GM23338 (cell line): ENCODE results near the gene MTCL1. TPM values are rescaled to one million over a fixed set of nuclear protein-coding genes. Genes with fewer than 3 reads are reported as not detected.

Source experiments
- ATAC-seq: fragments of 200-7000 bp; cut with Tn5 transposase; 3 replicates; pipeline ENCODE4 v1.9.1; 2020
- DNase-seq: peaks from one replicate; pipeline ENCODE4 v3.0.0-alpha.2; 2015; ENCODE audit warnings: low spot score
- H2AFZ ChIP-seq: fragments of 200-600 bp; sonication (generic); 2 replicates; pipeline ENCODE4 v1.8.0; 2016; ENCODE audit warnings: antibody characterized with exemption, mild to moderate bottlenecking, moderate library complexity
- H3F3A ChIP-seq: fragments of 200-600 bp; sonication (generic); replicated peaks from 2 replicates; pipeline ENCODE4 v1.8.0; 2017; ENCODE audit warnings: antibody characterized with exemption, mixed run types, low read depth
- H3K27ac ChIP-seq: fragments of 200-600 bp; sonication (generic); 2 replicates; pipeline ENCODE4 v1.6.1; 2016; ENCODE audit warnings: low read depth
- H3K27me3 ChIP-seq: fragments of 200-600 bp; sonication (generic); 2 replicates; pipeline ENCODE4 v1.8.0; 2016; ENCODE audit warnings: mild to moderate bottlenecking, mixed run types, moderate library complexity; ENCODE audit not compliant: insufficient read depth
- H3K36me3 ChIP-seq: fragments of 200-600 bp; sonication (generic); 2 replicates; pipeline ENCODE4 v1.8.0; 2016; ENCODE audit warnings: mild to moderate bottlenecking; ENCODE audit not compliant: insufficient read depth
- H3K4me1 ChIP-seq: fragments of 200-600 bp; sonication (generic); 2 replicates; pipeline ENCODE4 v1.8.0; 2016; ENCODE audit warnings: mild to moderate bottlenecking, moderate library complexity; ENCODE audit not compliant: insufficient read depth
- H3K4me2 ChIP-seq: fragments of 200-600 bp; sonication (generic); 2 replicates; pipeline ENCODE4 v1.7.1; 2017; ENCODE audit warnings: mixed run types
- H3K4me3 ChIP-seq: fragments of 200-600 bp; sonication (generic); 2 replicates; pipeline ENCODE4 v1.6.1; 2016; ENCODE audit warnings: mixed run types
- H3K79me2 ChIP-seq: fragments of 200-600 bp; sonication (generic); replicated peaks from 2 replicates; pipeline ENCODE4 v1.8.0; 2017; ENCODE audit warnings: mild to moderate bottlenecking; ENCODE audit not compliant: insufficient read depth
- H3K9me2 ChIP-seq: fragments of 200-600 bp; sonication (generic); 2 replicates; pipeline ENCODE4 v1.8.0; 2017; ENCODE audit not compliant: insufficient read depth
- H4K20me1 ChIP-seq: fragments of 200-600 bp; sonication (generic); replicated peaks from 2 replicates; pipeline ENCODE4 v1.8.0; 2017; ENCODE audit warnings: mild to moderate bottlenecking; ENCODE audit not compliant: insufficient read depth
- H3K27ac Mint-ChIP-seq: 2 replicates; pipeline ENCODE4 v1.8.0; 2020; ENCODE audit warnings: inconsistent platforms, mild to moderate bottlenecking, moderate library complexity, mixed read lengths
- H3K27me3 Mint-ChIP-seq: 3 replicates; pipeline ENCODE4 v1.8.0; 2022; ENCODE audit warnings: low read depth, mild to moderate bottlenecking, moderate library complexity, mixed read lengths, inconsistent platforms; ENCODE audit not compliant: insufficient read depth, poor library complexity
- H3K36me3 Mint-ChIP-seq: 3 replicates; pipeline ENCODE4 v1.8.0; 2021; ENCODE audit warnings: low read depth, mild to moderate bottlenecking, inconsistent platforms, moderate library complexity, mixed read lengths
- H3K4me1 Mint-ChIP-seq: 3 replicates; pipeline ENCODE4 v1.8.0; 2020; ENCODE audit warnings: mild to moderate bottlenecking, inconsistent platforms, mixed read lengths
- H3K4me3 Mint-ChIP-seq: 3 replicates; pipeline ENCODE4 v1.8.0; 2021; ENCODE audit warnings: moderate library complexity, mild to moderate bottlenecking, inconsistent platforms, mixed read lengths
- H3K9me3 Mint-ChIP-seq: 3 replicates; pipeline ENCODE4 v1.8.0; 2020; ENCODE audit warnings: moderate library complexity, mild to moderate bottlenecking, inconsistent platforms, mixed read lengths
- CREB1 ChIP-seq: fragments of 250-450 bp; sonication (Bioruptor Pico); IDR thresholded peaks from 2 replicates; pipeline ENCODE4 v1.5.0; 2020; ENCODE audit warnings: low read depth, mild to moderate bottlenecking, moderate library complexity
- EZH2phosphoT487 ChIP-seq: fragments of 200-600 bp; sonication (generic); IDR thresholded peaks from one replicate; pipeline ENCODE4 v1.8.1; 2018; ENCODE audit warnings: antibody characterized with exemption; ENCODE audit not compliant: unreplicated experiment
- JUNB ChIP-seq: IDR thresholded peaks from one replicate; pipeline ENCODE4 v1.6.1; 2016; ENCODE audit warnings: antibody characterized with exemption; ENCODE audit not compliant: unreplicated experiment
- NANOG ChIP-seq: IDR thresholded peaks from 2 replicates; pipeline ENCODE4 v1.6.1; 2016; ENCODE audit warnings: antibody characterized with exemption, borderline replicate concordance
- POLR2AphosphoS5 ChIP-seq: IDR thresholded peaks from 2 replicates; pipeline ENCODE4 v1.6.1; 2016; ENCODE audit warnings: antibody characterized with exemption, low read depth
- STAT1 ChIP-seq: IDR thresholded peaks from one replicate; pipeline ENCODE4 v1.6.1; 2016; ENCODE audit warnings: antibody characterized with exemption; ENCODE audit not compliant: unreplicated experiment
- ZNF114 ChIP-seq: fragments of 250-450 bp; sonication (Bioruptor Pico); IDR thresholded peaks from 2 replicates; pipeline ENCODE4 v1.5.0; 2020; ENCODE audit warnings: mild to moderate bottlenecking, moderate library complexity
- ZNF331 ChIP-seq: fragments of 250-450 bp; sonication (Bioruptor Pico); IDR thresholded peaks from 2 replicates; pipeline ENCODE4 v1.5.0; 2020; ENCODE audit warnings: low read depth, mild to moderate bottlenecking, moderate library complexity
- polyA plus RNA-seq: library from polyadenylated mRNA; unstranded; fragments of >200 nt; fragmentation: Nextera tagmentation; extraction: Ambion mirVana; gene quantifications from 2 replicates; pipeline ENCODE4 v1.2.1, GENCODE V29; 2016
- total RNA-seq: library from RNA; depleted of rRNA; stranded (reverse); fragments of >200 nt; shearing (Covaris generic); gene quantifications from 2 replicates; pipeline ENCODE4 v1.2.3, GENCODE V29; 2014
- TF ChIP-seq, protein P1 (sequence below): IDR thresholded peaks from 2 replicates; pipeline ENCODE4 v1.6.1; 2016; ENCODE audit warnings: antibody characterized with exemption
- TF ChIP-seq, protein P2 (sequence below): IDR thresholded peaks from one replicate; pipeline ENCODE4 v1.6.1; 2018; ENCODE audit warnings: antibody characterized with exemption; ENCODE audit not compliant: unreplicated experiment
- TF ChIP-seq, protein P3 (sequence below): fragments of 250-450 bp; sonication (Bioruptor Pico); IDR thresholded peaks from 2 replicates; pipeline ENCODE4 v1.5.0; 2020; ENCODE audit warnings: mild to moderate bottlenecking, moderate library complexity

MTCL1 gene
- total and polyA plus RNA-seq, 2 experiments from 2014 or later: 14.4 to 45.0 TPM

DNA sequence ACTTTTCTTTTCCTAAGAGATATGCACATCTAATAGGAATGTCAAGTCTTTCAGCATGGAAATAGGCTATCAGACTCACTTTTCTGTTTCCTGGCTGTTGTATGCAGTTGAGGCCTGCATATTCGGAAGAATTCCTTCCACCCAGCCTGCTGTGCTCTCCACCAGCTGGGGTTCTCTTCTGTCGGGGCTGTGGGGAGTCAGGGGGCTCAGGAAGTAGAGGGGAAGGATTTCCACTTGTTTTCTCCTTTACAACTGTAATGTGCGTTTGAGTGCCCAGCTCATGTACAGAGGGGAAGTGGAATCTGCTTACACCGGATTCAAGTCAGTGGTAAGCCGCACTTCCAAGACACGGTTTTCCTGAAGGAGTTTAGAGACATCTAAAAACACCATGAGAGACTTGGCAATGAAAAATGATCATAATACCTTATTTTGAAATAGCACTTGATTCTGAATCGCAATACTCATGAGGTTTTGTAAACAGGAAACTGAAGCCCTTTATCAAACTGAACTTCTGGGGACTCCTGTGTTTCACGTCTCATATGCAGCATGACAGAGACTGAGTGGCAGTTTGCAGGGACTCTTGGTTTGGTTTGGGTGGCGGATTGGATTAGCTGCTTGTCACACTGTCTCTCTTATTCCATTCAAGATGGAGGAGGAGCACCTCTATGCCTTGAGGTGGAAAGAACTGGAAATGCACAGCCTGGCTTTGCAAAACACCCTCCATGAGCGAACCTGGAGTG is 90.4 kb downstream of the MTCL1 start:
- no peaks in the 10 kb centered on the region for H3F3A ChIP-seq
- no peaks in the 10 kb centered on the region for H3K79me2 ChIP-seq
- Mint-ChIP-seq H3K27ac (peak overlapping the region; percentile 88), H3K4me3 (peak overlapping the region; percentile 4; the same call in 1 of the 3 replicates), H3K4me1 (peaks cover 77% of the 10 kb centered on the region), H3K36me3 (peaks cover 23% of the 10 kb centered on the region; the same call in 2 of the 3 replicates), H3K9me3 (no peaks in the 10 kb centered on the region), H3K27me3 (peaks cover 7% of the 10 kb centered on the region)
- H3K4me1 ChIP-seq: peaks cover 67% of the 10 kb centered on the region
- H3K9me2 ChIP-seq: no peaks in the 10 kb centered on the region
- DNase-seq: peak; percentile 36
- TF ChIP-seq ZNF114 (CRISPR knock-in tag): no peak
- H2AFZ ChIP-seq: no peak overlapping the region
- no peaks in the 10 kb centered on the region for H4K20me1 ChIP-seq
- H3K4me2 ChIP-seq: peak overlapping the region; percentile 57
- H3K4me3 ChIP-seq: no peak overlapping the region
- H3K27me3 ChIP-seq: no peaks in the 10 kb centered on the region
- H3K27ac ChIP-seq: peak overlapping the region; percentile 86
- peak; percentile 43 for ATAC-seq
- H3K36me3 ChIP-seq: no peaks in the 10 kb centered on the region

DNA sequence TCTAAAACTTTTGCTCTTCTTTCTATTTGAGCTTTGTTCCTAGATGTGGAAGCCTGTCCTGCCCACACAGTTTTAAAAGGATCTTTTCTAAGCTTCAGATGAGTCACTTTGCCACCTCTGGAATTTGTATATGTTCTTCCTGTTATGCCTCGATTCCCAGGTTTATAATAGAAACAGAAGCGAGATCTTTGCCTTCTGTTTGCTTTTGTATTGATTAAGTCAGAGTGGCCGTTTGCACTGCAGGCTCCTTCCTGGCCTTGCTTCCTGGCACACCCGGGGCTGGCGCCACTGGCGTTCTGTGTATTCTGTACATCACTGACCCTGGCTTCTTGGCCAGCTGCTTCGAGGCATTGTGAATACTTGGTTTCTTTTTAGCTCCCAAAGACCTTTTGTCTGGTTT is 91.8 kb downstream of the MTCL1 start:
- H3K4me3 ChIP-seq: no peak overlapping the region
- no peak overlapping the region for H3K4me2 ChIP-seq
- no peaks in the 10 kb centered on the region for H3K9me2 ChIP-seq
- 0 out of 2 replicates have a peak overlapping the region, but pooled peaks have one; percentile 86 for H3K27ac ChIP-seq
- H3K9me3 Mint-ChIP-seq: no peaks in the 10 kb centered on the region
- peaks cover 23% of the 10 kb centered on the region; the same call in 2 of the 3 replicates for H3K36me3 Mint-ChIP-seq
- peaks cover 2% of the 10 kb centered on the region for H3K27me3 Mint-ChIP-seq
- ATAC-seq: no peak
- DNase-seq: no peak
- no peaks in the 10 kb centered on the region for H4K20me1 ChIP-seq
- peak overlapping the region; percentile 4 for H3K27ac Mint-ChIP-seq
- H2AFZ ChIP-seq: no peak overlapping the region
- H3K79me2 ChIP-seq: no peaks in the 10 kb centered on the region
- H3K4me1 Mint-ChIP-seq: peaks cover 76% of the 10 kb centered on the region
- no peak overlapping the region for H3K4me3 Mint-ChIP-seq
- no peaks in the 10 kb centered on the region for H3K27me3 ChIP-seq
- no peaks in the 10 kb centered on the region for H3K36me3 ChIP-seq
- no peaks in the 10 kb centered on the region for H3F3A ChIP-seq
- peaks cover 59% of the 10 kb centered on the region for H3K4me1 ChIP-seq
- TF ChIP-seq ZNF331 (CRISPR knock-in tag): no peak
- no peak for TF ChIP-seq NANOG
- TF ChIP-seq, protein P1, sequence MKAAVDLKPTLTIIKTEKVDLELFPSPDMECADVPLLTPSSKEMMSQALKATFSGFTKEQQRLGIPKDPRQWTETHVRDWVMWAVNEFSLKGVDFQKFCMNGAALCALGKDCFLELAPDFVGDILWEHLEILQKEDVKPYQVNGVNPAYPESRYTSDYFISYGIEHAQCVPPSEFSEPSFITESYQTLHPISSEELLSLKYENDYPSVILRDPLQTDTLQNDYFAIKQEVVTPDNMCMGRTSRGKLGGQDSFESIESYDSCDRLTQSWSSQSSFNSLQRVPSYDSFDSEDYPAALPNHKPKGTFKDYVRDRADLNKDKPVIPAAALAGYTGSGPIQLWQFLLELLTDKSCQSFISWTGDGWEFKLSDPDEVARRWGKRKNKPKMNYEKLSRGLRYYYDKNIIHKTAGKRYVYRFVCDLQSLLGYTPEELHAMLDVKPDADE: no peak
- TF ChIP-seq JUNB: no peak
- no peak for TF ChIP-seq STAT1
- TF ChIP-seq, protein P2, sequence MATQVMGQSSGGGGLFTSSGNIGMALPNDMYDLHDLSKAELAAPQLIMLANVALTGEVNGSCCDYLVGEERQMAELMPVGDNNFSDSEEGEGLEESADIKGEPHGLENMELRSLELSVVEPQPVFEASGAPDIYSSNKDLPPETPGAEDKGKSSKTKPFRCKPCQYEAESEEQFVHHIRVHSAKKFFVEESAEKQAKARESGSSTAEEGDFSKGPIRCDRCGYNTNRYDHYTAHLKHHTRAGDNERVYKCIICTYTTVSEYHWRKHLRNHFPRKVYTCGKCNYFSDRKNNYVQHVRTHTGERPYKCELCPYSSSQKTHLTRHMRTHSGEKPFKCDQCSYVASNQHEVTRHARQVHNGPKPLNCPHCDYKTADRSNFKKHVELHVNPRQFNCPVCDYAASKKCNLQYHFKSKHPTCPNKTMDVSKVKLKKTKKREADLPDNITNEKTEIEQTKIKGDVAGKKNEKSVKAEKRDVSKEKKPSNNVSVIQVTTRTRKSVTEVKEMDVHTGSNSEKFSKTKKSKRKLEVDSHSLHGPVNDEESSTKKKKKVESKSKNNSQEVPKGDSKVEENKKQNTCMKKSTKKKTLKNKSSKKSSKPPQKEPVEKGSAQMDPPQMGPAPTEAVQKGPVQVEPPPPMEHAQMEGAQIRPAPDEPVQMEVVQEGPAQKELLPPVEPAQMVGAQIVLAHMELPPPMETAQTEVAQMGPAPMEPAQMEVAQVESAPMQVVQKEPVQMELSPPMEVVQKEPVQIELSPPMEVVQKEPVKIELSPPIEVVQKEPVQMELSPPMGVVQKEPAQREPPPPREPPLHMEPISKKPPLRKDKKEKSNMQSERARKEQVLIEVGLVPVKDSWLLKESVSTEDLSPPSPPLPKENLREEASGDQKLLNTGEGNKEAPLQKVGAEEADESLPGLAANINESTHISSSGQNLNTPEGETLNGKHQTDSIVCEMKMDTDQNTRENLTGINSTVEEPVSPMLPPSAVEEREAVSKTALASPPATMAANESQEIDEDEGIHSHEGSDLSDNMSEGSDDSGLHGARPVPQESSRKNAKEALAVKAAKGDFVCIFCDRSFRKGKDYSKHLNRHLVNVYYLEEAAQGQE: no peak
- no peak for TF ChIP-seq POLR2AphosphoS5
- no peak for TF ChIP-seq EZH2phosphoT487
- no peak for TF ChIP-seq CREB1 (CRISPR knock-in tag)
- TF ChIP-seq ZNF114 (CRISPR knock-in tag): no peak
- TF ChIP-seq, protein P3, sequence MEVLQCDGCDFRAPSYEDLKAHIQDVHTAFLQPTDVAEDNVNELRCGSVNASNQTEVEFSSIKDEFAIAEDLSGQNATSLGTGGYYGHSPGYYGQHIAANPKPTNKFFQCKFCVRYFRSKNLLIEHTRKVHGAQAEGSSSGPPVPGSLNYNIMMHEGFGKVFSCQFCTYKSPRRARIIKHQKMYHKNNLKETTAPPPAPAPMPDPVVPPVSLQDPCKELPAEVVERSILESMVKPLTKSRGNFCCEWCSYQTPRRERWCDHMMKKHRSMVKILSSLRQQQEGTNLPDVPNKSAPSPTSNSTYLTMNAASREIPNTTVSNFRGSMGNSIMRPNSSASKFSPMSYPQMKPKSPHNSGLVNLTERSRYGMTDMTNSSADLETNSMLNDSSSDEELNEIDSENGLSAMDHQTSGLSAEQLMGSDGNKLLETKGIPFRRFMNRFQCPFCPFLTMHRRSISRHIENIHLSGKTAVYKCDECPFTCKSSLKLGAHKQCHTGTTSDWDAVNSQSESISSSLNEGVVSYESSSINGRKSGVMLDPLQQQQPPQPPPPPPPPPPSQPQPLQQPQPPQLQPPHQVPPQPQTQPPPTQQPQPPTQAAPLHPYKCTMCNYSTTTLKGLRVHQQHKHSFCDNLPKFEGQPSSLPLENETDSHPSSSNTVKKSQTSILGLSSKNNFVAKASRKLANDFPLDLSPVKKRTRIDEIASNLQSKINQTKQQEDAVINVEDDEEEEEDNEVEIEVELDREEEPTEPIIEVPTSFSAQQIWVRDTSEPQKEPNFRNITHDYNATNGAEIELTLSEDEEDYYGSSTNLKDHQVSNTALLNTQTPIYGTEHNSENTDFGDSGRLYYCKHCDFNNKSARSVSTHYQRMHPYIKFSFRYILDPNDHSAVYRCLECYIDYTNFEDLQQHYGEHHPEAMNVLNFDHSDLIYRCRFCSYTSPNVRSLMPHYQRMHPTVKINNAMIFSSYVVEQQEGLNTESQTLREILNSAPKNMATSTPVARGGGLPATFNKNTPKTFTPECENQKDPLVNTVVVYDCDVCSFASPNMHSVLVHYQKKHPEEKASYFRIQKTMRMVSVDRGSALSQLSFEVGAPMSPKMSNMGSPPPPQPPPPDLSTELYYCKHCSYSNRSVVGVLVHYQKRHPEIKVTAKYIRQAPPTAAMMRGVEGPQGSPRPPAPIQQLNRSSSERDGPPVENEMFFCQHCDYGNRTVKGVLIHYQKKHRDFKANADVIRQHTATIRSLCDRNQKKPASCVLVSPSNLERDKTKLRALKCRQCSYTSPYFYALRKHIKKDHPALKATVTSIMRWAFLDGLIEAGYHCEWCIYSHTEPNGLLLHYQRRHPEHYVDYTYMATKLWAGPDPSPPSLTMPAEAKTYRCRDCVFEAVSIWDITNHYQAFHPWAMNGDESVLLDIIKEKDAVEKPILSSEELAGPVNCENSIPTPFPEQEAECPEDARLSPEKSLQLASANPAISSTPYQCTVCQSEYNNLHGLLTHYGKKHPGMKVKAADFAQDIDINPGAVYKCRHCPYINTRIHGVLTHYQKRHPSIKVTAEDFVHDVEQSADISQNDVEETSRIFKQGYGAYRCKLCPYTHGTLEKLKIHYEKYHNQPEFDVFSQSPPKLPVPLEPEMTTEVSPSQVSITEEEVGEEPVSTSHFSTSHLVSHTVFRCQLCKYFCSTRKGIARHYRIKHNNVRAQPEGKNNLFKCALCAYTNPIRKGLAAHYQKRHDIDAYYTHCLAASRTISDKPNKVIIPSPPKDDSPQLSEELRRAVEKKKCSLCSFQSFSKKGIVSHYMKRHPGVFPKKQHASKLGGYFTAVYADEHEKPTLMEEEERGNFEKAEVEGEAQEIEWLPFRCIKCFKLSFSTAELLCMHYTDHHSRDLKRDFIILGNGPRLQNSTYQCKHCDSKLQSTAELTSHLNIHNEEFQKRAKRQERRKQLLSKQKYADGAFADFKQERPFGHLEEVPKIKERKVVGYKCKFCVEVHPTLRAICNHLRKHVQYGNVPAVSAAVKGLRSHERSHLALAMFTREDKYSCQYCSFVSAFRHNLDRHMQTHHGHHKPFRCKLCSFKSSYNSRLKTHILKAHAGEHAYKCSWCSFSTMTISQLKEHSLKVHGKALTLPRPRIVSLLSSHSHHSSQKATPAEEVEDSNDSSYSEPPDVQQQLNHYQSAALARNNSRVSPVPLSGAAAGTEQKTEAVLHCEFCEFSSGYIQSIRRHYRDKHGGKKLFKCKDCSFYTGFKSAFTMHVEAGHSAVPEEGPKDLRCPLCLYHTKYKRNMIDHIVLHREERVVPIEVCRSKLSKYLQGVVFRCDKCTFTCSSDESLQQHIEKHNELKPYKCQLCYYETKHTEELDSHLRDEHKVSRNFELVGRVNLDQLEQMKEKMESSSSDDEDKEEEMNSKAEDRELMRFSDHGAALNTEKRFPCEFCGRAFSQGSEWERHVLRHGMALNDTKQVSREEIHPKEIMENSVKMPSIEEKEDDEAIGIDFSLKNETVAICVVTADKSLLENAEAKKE (CRISPR knock-in tag): no peak
